ENCODE measurements around the gene ZMIZ1. TPM values are rescaled to one million over a fixed set of nuclear protein-coding genes. Genes with fewer than 3 reads are reported as not detected.
"Not testable (repeated sequence)": the region's sequence is repeated elsewhere in the genome, so short reads cannot be mapped to it uniquely, and the experiment has no call there.

Gene ZMIZ1
- polyA plus RNA-seq, 3 donors from 2014 or later: 1.2 to 9.5 (median 1.8) TPM

DNA sequence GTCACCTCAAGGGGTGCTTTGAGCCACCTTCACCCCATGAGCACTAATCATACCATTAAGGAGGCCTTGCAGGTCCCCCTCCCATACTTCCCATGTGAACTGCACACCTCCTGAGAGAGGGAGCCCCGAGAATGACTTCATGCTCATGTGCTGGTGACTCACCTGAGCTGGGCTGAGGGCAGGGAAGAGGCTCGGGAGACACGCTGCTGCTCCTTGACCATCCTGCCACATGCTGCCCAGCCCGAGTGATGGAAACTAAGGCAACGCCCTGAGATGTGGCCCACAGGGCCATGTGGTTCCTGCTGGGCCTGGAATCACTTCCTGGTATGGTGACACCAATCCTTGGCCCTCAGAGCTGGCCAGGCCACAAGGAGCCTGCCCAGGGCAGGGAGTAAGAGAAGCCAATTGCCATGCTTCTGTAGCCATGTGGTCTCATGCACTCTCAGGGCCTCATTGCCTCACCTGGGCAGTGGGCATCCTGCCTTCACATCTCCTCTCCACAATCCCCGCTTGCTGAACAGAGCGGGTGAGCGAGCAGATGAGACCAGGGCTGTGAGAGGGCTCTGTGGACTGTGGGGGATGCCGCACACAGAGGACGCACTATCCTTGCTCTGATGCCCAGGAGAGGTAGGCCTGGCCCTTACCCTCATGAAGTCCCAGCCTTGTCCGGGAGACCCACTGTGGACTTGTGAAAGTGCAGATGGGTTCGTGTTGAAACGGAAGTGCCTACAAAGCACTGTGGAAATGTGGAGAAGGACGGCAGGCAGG lies 260.2 kb downstream of the ZMIZ1 start:
- Mint-ChIP-seq H3K36me3 (no peaks in the 10 kb centered on the region), H3K27ac (no peak overlapping the region), H3K4me1 (peaks cover 6 to 9% of the 10 kb centered on the region in 2 donors), H3K27me3 (ENCODE audit: low read depth in 3 of 3) (peaks cover 0 to 2% (median 2%) of the 10 kb centered on the region in 3 donors), H3K4me3 (no peak overlapping the region), H3K9me3 (no peaks in the 10 kb centered on the region)
- no peak for DNase-seq

DNA sequence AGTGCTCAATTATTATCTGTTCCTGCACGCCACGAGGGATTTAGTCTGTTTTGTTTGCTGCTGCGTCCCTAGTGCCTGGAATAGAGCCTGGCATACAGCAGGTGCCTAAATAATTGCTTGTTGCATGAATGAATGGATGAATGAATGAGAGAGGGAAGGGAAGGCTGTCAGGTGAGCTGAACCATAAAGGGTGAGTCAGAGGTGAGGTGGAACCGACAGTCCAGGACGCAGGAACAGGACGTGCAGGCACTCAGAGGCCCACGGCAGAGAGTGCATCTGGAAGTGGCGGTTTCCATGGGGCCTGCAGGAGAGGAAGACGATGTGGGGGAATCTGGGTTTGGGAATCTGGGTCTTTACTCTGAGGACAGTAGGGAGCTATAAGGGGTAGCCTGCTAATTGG lies 260.8 kb downstream of the ZMIZ1 start:
- Mint-ChIP-seq H3K9me3 (no peaks in the 10 kb centered on the region), H3K36me3 (no peaks in the 10 kb centered on the region), H3K4me1 (peaks cover 0 to 3% of the 10 kb centered on the region in 2 donors), H3K27ac (no peak overlapping the region), H3K27me3 (ENCODE audit: low read depth in 3 of 3) (peaks cover 0 to 3% (median 2%) of the 10 kb centered on the region in 3 donors), H3K4me3 (no peak overlapping the region)
- DNase-seq: no peak

- Mint-ChIP-seq H3K36me3 (no peaks in the 10 kb centered on the region), H3K9me3 (no peaks in the 10 kb centered on the region), H3K27ac (no peak overlapping the region), H3K27me3 (ENCODE audit: low read depth in 3 of 3) (peaks cover 0 to 3% (median 2%) of the 10 kb centered on the region in 3 donors), H3K4me3 (no peak overlapping the region), H3K4me1 (no peaks in the 10 kb centered on the region)
- DNase-seq: no peak
Observed at GRCh38 chr10:79331226-79331625, 262.5 kb downstream of the ZMIZ1 start.

DNA sequence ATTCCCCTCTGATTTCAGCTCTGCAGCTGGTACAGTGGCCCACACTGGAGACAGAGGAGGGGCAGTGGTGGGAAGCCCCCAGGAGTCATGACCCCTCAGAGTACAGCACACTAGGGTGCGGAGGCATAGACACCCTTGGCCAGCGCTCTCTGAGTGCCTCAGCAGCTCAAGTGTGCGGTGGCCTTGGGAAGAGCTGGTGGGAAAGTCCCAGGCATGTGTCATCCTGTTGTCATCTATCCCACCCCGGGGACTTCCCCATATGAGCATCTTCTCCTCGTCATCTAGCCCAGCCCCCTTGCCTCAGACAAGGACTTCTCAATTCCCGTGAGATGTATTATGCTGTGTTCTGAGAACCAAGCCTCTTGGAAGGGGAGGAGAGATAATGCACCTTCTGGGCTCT lies 262.9 kb downstream of the ZMIZ1 start:
- Mint-ChIP-seq H3K4me3 (no peak overlapping the region), H3K27ac (peak overlapping the region in 2 of 6 donors; percentile 13 to 62), H3K27me3 (ENCODE audit: low read depth in 3 of 3) (peaks cover 0 to 3% (median 2%) of the 10 kb centered on the region in 3 donors), H3K36me3 (no peaks in the 10 kb centered on the region), H3K9me3 (no peaks in the 10 kb centered on the region), H3K4me1 (no peaks in the 10 kb centered on the region)
- peak in 2 of 3 donors; percentile 31 to 34 for DNase-seq

DNA sequence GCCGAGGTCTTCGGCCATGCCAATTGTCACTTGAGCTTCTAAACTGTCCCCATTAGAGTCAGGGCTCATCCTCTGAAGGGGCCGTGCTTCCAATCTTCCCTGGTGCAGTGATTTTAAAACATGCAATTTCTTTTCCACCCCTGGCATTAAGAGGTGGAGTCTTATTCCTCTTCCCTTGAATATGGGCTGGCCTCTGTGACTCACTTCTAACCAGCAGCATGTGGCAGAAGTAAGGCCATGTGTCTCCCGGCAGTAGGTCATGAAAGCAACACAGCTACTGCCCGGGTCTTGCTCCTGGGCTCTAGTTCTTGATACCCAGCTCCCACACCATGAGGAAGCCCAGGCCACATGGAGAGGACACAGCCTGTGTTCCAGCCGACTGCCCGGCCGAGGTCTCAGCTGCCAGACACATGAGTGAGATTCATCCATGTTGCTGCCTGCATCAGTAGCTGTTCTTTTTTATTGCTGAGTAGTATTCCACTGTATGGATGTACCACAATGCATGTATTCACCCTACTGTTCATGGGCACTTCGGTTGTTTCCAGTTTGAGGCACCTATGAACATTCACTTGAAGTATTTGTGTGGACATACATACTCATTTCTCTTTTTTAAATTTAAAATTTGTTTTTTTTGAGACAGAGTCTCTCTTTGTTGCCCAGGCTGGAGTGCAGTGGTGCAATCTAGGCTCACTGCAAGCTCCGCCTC lies 264.0 kb downstream of the ZMIZ1 start:
- DNase-seq; H3K36me3 Mint-ChIP-seq; H3K4me1 Mint-ChIP-seq; H3K27me3 Mint-ChIP-seq (ENCODE audit: low read depth in 3 of 3); H3K9me3 Mint-ChIP-seq; H3K4me3 Mint-ChIP-seq; H3K27ac Mint-ChIP-seq: not testable (repeated sequence)

- Mint-ChIP-seq H3K27me3 (ENCODE audit: low read depth in 3 of 3) (peaks cover 0 to 2% (median 1%) of the 10 kb centered on the region in 3 donors), H3K4me1 (no peaks in the 10 kb centered on the region), H3K36me3 (no peaks in the 10 kb centered on the region), H3K9me3 (no peaks in the 10 kb centered on the region), H3K27ac (no peak overlapping the region), H3K4me3 (no peak overlapping the region)
- no peak for DNase-seq
Observed at GRCh38 chr10:79333513-79333912, 264.7 kb downstream of the ZMIZ1 start.

DNA sequence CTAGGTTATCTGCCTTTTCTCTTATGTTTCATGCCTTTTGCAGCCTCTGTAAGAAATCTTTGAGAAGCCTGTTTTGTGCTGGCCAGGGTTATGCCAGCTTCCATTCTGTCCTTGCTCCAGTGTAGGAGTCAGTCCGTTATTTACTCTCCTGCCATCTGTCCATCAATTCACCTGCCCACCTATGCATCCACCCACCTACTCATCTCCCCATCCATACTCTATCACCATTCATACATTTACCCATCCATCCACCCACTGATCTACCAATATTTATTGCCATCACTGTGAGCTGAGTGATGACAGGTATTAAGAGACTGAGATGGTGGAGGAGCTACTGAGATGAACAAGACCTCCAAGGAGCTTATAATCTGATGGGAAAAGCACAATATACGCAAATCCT lies 265.8 kb downstream of the ZMIZ1 start:
- Mint-ChIP-seq H3K27me3 (ENCODE audit: low read depth in 3 of 3) (peaks cover 0 to 3% (median 2%) of the 10 kb centered on the region in 3 donors), H3K4me1 (no peaks in the 10 kb centered on the region), H3K27ac (peak overlapping the region in 2 of 6 donors; percentile 0 to 10), H3K36me3 (no peaks in the 10 kb centered on the region), H3K4me3 (no peak overlapping the region), H3K9me3 (no peaks in the 10 kb centered on the region)
- DNase-seq: no peak

- H3K36me3 Mint-ChIP-seq: no peaks in the 10 kb centered on the region
- no peak for DNase-seq
- H3K27ac Mint-ChIP-seq: no peak overlapping the region
- no peaks in the 10 kb centered on the region for H3K9me3 Mint-ChIP-seq
- no peak overlapping the region for H3K4me3 Mint-ChIP-seq
- no peaks in the 10 kb centered on the region for H3K4me1 Mint-ChIP-seq
- H3K27me3 Mint-ChIP-seq (ENCODE audit: low read depth in 3 of 3): peaks cover 0 to 3% (median 2%) of the 10 kb centered on the region in 3 donors
Observed at GRCh38 chr10:79335094-79335469, 266.3 kb downstream of the ZMIZ1 start.

DNA sequence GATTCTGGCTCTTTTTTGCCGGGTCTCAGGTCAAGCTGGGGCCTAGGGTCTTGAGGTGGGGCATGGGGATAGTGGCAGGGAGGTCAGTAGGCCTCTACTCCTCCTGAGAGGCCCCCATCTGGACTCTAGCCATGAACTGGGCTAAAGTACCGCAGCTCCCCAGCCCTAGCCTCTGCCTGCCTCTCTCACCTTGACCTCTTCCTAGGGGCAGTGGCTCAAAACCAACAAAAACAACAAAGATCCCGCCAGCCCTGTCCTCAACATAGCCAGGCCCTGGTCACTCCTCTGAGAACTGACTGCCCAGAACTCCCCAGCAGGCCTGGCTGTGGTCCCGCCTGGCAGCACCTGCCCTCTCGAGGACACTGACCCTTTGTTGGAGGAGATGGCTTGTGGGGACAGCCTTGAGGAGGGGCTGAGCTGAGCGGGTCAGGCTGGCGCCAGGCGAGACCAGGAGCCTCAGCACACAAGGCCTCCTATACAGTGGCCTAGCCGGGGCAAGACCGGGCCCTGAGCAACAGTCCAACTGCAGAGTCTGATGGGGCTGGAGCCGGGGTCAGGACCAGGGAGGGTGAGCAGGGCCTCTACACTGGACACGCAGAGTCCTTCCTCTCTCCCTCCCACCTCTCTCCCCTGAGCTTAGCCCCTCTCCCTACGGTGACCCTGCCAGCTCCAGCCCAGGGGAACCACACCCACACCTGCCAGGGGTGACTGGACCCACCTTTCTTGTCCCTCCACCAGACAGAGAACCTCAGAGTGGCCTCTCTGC lies 266.9 kb downstream of the ZMIZ1 start:
- Mint-ChIP-seq H3K4me3 (no peak overlapping the region), H3K27ac (no peak overlapping the region), H3K27me3 (ENCODE audit: low read depth in 3 of 3) (peaks cover 0 to 3% (median 2%) of the 10 kb centered on the region in 3 donors), H3K9me3 (no peaks in the 10 kb centered on the region), H3K4me1 (no peaks in the 10 kb centered on the region), H3K36me3 (no peaks in the 10 kb centered on the region)
- no peak for DNase-seq

- no peaks in the 10 kb centered on the region for H3K4me1 Mint-ChIP-seq
- no peaks in the 10 kb centered on the region for H3K36me3 Mint-ChIP-seq
- no peaks in the 10 kb centered on the region for H3K9me3 Mint-ChIP-seq
- no peak overlapping the region for H3K27ac Mint-ChIP-seq
- DNase-seq: no peak
- H3K27me3 Mint-ChIP-seq (ENCODE audit: low read depth in 3 of 3): peaks cover 0 to 3% (median 0%) of the 10 kb centered on the region in 3 donors
- H3K4me3 Mint-ChIP-seq: no peak overlapping the region
Observed at GRCh38 chr10:79336276-79336675, 267.5 kb downstream of the ZMIZ1 start.

DNA sequence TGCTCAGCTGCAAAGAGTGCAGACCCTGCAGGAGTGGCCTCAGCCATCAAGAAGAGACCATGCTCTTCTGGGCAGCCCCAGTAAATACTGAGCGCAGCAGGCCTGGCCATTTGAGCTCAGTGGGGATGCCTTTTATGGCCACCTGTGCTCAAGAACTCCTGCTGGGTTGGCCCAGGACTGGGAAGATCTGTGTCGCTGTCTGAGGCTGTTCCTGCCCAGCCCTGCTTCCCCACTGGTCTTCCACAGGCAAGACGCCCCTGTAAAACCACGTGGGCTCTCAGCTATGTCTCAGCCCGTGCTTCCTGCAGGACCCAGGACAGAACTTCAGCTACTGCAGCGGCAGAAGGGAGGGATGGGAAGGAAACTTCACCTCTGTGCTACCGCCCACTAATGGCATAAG lies 268.0 kb downstream of the ZMIZ1 start:
- H3K4me3 Mint-ChIP-seq: no peak overlapping the region
- no peak overlapping the region for H3K27ac Mint-ChIP-seq
- H3K36me3 Mint-ChIP-seq: no peaks in the 10 kb centered on the region
- no peaks in the 10 kb centered on the region for H3K9me3 Mint-ChIP-seq
- peaks cover 0 to 3% (median 0%) of the 10 kb centered on the region in 3 donors for H3K27me3 Mint-ChIP-seq (ENCODE audit: low read depth in 3 of 3)
- peaks cover 0 to under 1% of the 10 kb centered on the region in 2 donors for H3K4me1 Mint-ChIP-seq
- DNase-seq: no peak

GRCh38 chr10:79337783-79338469 lies 269.2 kb downstream of the ZMIZ1 start:
- not testable (repeated sequence) for H3K27ac Mint-ChIP-seq; DNase-seq; H3K4me1 Mint-ChIP-seq; H3K36me3 Mint-ChIP-seq; H3K9me3 Mint-ChIP-seq; H3K4me3 Mint-ChIP-seq; H3K27me3 Mint-ChIP-seq (ENCODE audit: low read depth in 3 of 3)

DNA sequence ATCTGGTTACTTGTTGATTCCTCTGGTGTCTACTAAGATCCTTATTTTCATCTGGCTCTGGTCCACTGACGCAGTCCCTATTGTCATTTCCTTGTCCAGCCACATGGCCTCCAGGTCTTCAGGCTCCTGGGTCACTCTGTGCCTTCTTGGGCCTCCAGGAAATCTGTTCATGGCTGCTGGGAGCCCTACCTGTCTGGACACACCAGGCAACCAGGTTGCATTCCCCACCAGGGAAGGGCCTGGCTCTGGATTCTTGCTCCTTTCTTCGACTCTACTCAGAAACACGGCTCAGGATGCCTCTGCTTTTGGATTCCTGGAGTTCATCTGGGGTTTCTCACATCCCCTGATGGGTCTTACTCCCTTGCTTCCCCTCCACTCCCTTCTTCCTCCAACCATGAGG lies 270.5 kb downstream of the ZMIZ1 start:
- Mint-ChIP-seq H3K27ac (no peak overlapping the region), H3K4me1 (peaks cover 11 to 12% of the 10 kb centered on the region in 2 donors), H3K27me3 (ENCODE audit: low read depth in 3 of 3) (peaks cover 0 to 2% (median 0%) of the 10 kb centered on the region in 3 donors), H3K36me3 (no peaks in the 10 kb centered on the region), H3K9me3 (no peaks in the 10 kb centered on the region), H3K4me3 (no peak overlapping the region)
- DNase-seq: no peak

Data from immature natural killer cell (primary cell).